Endothelial cell of umbilical vein (primary cell): ENCODE results near the gene EXOC1L. TPM values are rescaled to one million over a fixed set of nuclear protein-coding genes. Genes with fewer than 3 reads are reported as not detected.

ENCODE experiments used
- BruUV-seq: library from RNA; stranded (reverse); fragments of 400-500 nt; replicated peaks from 2 replicates; lab custom pipeline; 2021; lab: Mats Ljungman, UMichigan
- CTCF ChIA-PET: fragments of 300-600, 350-600 bp; sonication (Branson Sonifier 250); formaldehyde crosslinking; loops from one replicate; lab custom pipeline; 2021; ENCODE audit warnings: antibody characterized with exemption, inconsistent platforms; lab: Charles Lee
- POLR2A ChIA-PET: fragments of 300-600, 350-600 bp; sonication (Branson Sonifier 250); formaldehyde crosslinking; loops from one replicate; lab custom pipeline; 2021; ENCODE audit warnings: antibody characterized with exemption, inconsistent platforms; lab: Charles Lee
- DNase-seq: peaks from one replicate; pipeline ENCODE4 v3.0.0-alpha.2; 2011; ENCODE audit warnings: low read depth, low spot score
- FAIRE-seq: peaks from 2 replicates; lab custom pipeline; 2011; peaks lifted over from hg19 to GRCh38; lab: Jason Lieb, UNC
- H2AFZ ChIP-seq: 2 replicates; pipeline ENCODE4 v1.6.0; 2012; ENCODE audit warnings: low read depth, low read length, control low read depth, inconsistent platforms
- H3K27ac ChIP-seq: 2 replicates; pipeline ENCODE4 v1.5.1; 2011; ENCODE audit warnings: low read depth, mild to moderate bottlenecking, control low read depth, low read length, moderate library complexity; ENCODE audit not compliant: insufficient read depth
- H3K27me3 ChIP-seq, 2 experiments: 2 replicates each; pipeline versions ENCODE4 v1.6.0 to v1.6.1; 2011; ENCODE audit warnings: low read length in 2 of 2, mixed read lengths in 1 of 2; ENCODE audit not compliant: control insufficient read depth in 2 of 2, insufficient read depth in 2 of 2
- H3K36me3 ChIP-seq, 2 experiments: 2 replicates in 1 of 2; 3 replicates in 1 of 2; pipeline ENCODE4 v1.5.1; 2011; ENCODE audit warnings: low read length in 2 of 2, mild to moderate bottlenecking in 1 of 2, moderate library complexity in 1 of 2; ENCODE audit not compliant: control insufficient read depth in 2 of 2, insufficient read depth in 2 of 2; ENCODE audit errors: extremely low read depth in 1 of 2
- H3K4me1 ChIP-seq: 3 replicates; pipeline ENCODE4 v1.5.1; 2011; ENCODE audit warnings: mild to moderate bottlenecking, low read length; ENCODE audit not compliant: control insufficient read depth, insufficient read depth; ENCODE audit errors: extremely low read depth
- H3K4me2 ChIP-seq: 2 replicates; pipeline ENCODE4 v1.6.1; 2011; ENCODE audit warnings: low read length, control low read depth, mixed read lengths; ENCODE audit not compliant: insufficient read depth
- H3K4me3 ChIP-seq, 3 experiments: fragments of 200-600 bp in 1 of 3; sonication (generic), shearing (Covaris generic) in 1 of 3; replicated peaks in 1 of 3; 2 replicates each; pipeline ENCODE4 v1.5.1; 2011 to 2016; ENCODE audit warnings: control low read depth in 3 of 3, low read length in 3 of 3, mild to moderate bottlenecking in 2 of 3, inconsistent platforms in 1 of 3, low read depth in 1 of 3, moderate library complexity in 1 of 3; ENCODE audit not compliant: insufficient read depth in 1 of 3
- H3K79me2 ChIP-seq: 2 replicates; pipeline ENCODE4 v1.6.0; 2012; ENCODE audit warnings: low read length, inconsistent platforms; ENCODE audit not compliant: control insufficient read depth, insufficient read depth
- H3K9ac ChIP-seq: replicated peaks from 2 replicates; pipeline ENCODE3; 2011; ENCODE audit warnings: low read length, control low read depth; ENCODE audit not compliant: insufficient read depth; ENCODE audit errors: extremely low read depth
- H3K9me1 ChIP-seq: replicated peaks from 3 replicates; pipeline ENCODE4 v1.6.0; 2011; ENCODE audit warnings: mild to moderate bottlenecking, low read length; ENCODE audit not compliant: control insufficient read depth, insufficient read depth; ENCODE audit errors: extremely low read depth
- H3K9me3 ChIP-seq: replicated peaks from 2 replicates; pipeline ENCODE4 v1.5.1; 2012; ENCODE audit warnings: low read length, inconsistent platforms; ENCODE audit not compliant: control insufficient read depth, insufficient read depth
- H4K20me1 ChIP-seq: replicated peaks from 2 replicates; pipeline ENCODE3; 2011; ENCODE audit warnings: mild to moderate bottlenecking, low read length; ENCODE audit not compliant: control insufficient read depth, insufficient read depth; ENCODE audit errors: extremely low read depth
- CTCF ChIP-seq, 2 donors: IDR thresholded peaks; 1 replicate in 1 of 2; 2 replicates in 1 of 2; pipeline ENCODE4 v1.5.1; 2011; ENCODE audit warnings: low read length in 2 of 2, mild to moderate bottlenecking in 2 of 2, moderate library complexity in 2 of 2, control low read depth in 1 of 2, inconsistent platforms in 1 of 2, low read depth in 1 of 2; ENCODE audit not compliant: insufficient read depth in 1 of 2; ENCODE audit errors: extremely low read depth in 1 of 2
- EZH2 ChIP-seq: IDR thresholded peaks from 2 replicates; pipeline ENCODE4 v1.6.1; 2012; ENCODE audit warnings: borderline replicate concordance, low read depth, mild to moderate bottlenecking, moderate library complexity, low read length, inconsistent platforms; ENCODE audit not compliant: severe bottlenecking
- FOS ChIP-seq: IDR thresholded peaks from 2 replicates; pipeline ENCODE4 v1.6.1; 2011; ENCODE audit warnings: mild to moderate bottlenecking, low read length, moderate library complexity, borderline replicate concordance; ENCODE audit not compliant: insufficient read depth
- GATA2 ChIP-seq: IDR thresholded peaks from 2 replicates; pipeline ENCODE4 v1.7.0; 2011; ENCODE audit warnings: low read depth, mild to moderate bottlenecking, moderate library complexity, mixed read lengths, low read length; ENCODE audit not compliant: insufficient read length, insufficient read depth
- JUN ChIP-seq: IDR thresholded peaks from 2 replicates; pipeline ENCODE4 v1.6.1; 2011; ENCODE audit warnings: borderline replicate concordance, low read depth; ENCODE audit not compliant: insufficient read length, insufficient read depth
- MAX ChIP-seq: IDR thresholded peaks from 2 replicates; pipeline ENCODE4 v1.6.1; 2011; ENCODE audit not compliant: insufficient read depth, insufficient read length
- MYC ChIP-seq: IDR thresholded peaks from one replicate; pipeline ENCODE4 v1.6.1; 2011; ENCODE audit warnings: mild to moderate bottlenecking, low read depth, low read length
- POLR2A ChIP-seq: IDR thresholded peaks from 2 replicates; pipeline ENCODE4 v1.6.1; 2012; ENCODE audit warnings: low read depth, mild to moderate bottlenecking, control low read depth, low read length
- POLR2AphosphoS5 ChIP-seq: IDR thresholded peaks from 2 replicates; pipeline ENCODE4 v1.6.1; 2012; ENCODE audit warnings: low read depth, mild to moderate bottlenecking, control low read depth, low read length, moderate library complexity; ENCODE audit not compliant: insufficient read depth
- dilution Hi-C: fragments of 300-500 bp; cut with MboI; formaldehyde crosslinking; loops from one replicate; pipeline ENCODE4 v1.15.0; 2019; ENCODE audit warnings: low sequenced_read_pairs; ENCODE audit not compliant: extremely low pct_ligation_motif_present
- intact Hi-C: fragments of 100-400 bp; cut with micrococcal nuclease; formaldehyde crosslinking; loops from one replicate; pipeline ENCODE4 v1.10.0; 2022
- polyA plus RNA-seq, 4 experiments: library from polyadenylated mRNA; depleted of rRNA in 3 of 4; stranded (reverse) in 3 of 4; unstranded in 1 of 4; fragments of >200 nt; gene quantifications; 2 replicates each; pipeline versions ENCODE4 v1.2.1 to v1.2.3, GENCODE V29; 2011 to 2012; ENCODE audit warnings: missing spikeins in 1 of 4
- total RNA-seq: library from RNA; stranded (reverse); gene quantifications from 2 replicates; pipeline ENCODE4 v1.2.3, GENCODE V29; 2021

EXOC1L gene
- total and polyA plus RNA-seq, 2 donors (not counting 3 experiments of a cell fraction or from before 2014, with no cell fraction given) = not detected

- ChIA-PET POLR2A (no interaction called here), CTCF (interaction anchor here (1.4 kb wide), 1 partner anchor 11 kb away, joined by 4 read pairs; no protein-coding TSS in a partner anchor)
- H4K20me1 ChIP-seq = no peaks in the 10 kb centered on the region
- no peaks in the 10 kb centered on the region for H3K4me1 ChIP-seq
- no peak overlapping the region for H3K4me3 ChIP-seq
- TF ChIP-seq POLR2A = no peak
- no peak for TF ChIP-seq JUN
- no peak for TF ChIP-seq MAX
- no peak for TF ChIP-seq GATA2
- no peak for TF ChIP-seq CTCF (IDR thresholded peaks at IDR 0.05; ENCODE audit: extremely low read depth in 1 of 2, insufficient read depth in 1 of 2, low read depth in 1 of 2, low read length in 2 of 2)
- TF ChIP-seq FOS = no peak
- TF ChIP-seq MYC = no peak
- no peak for TF ChIP-seq POLR2AphosphoS5
- TF ChIP-seq EZH2 = no peak
- BruUV-seq = no TSS peak
- H3K27me3 ChIP-seq = peaks cover 2 to 8% of the 10 kb centered on the region in 2 experiments
- no peak for FAIRE-seq
- no peaks in the 10 kb centered on the region for H3K9me3 ChIP-seq
- no peaks in the 10 kb centered on the region for H3K9me1 ChIP-seq
- H3K4me2 ChIP-seq = no peak overlapping the region
- no peaks in the 10 kb centered on the region for H3K36me3 ChIP-seq
- no peaks in the 10 kb centered on the region for H3K79me2 ChIP-seq
- H2AFZ ChIP-seq = no peak overlapping the region
- intact Hi-C loops = no loop called here
- no peak overlapping the region for H3K27ac ChIP-seq
- no peak overlapping the region for H3K9ac ChIP-seq
- dilution Hi-C loops = no loop called here
- no peak for DNase-seq
Observed at GRCh38 chr4:55808186-55808585, 11.4 kb upstream of the EXOC1L start.
